ENCODE data around the gene EPB41L3.

Gene EPB41L3

GRCh38 chr18:5395860-5396448 is 147.8 kb downstream of the EPB41L3 start:
- no peak for DNase-seq

GRCh38 chr18:5393779-5394178 is 150.0 kb downstream of the EPB41L3 start:
- no peak for DNase-seq

DNA sequence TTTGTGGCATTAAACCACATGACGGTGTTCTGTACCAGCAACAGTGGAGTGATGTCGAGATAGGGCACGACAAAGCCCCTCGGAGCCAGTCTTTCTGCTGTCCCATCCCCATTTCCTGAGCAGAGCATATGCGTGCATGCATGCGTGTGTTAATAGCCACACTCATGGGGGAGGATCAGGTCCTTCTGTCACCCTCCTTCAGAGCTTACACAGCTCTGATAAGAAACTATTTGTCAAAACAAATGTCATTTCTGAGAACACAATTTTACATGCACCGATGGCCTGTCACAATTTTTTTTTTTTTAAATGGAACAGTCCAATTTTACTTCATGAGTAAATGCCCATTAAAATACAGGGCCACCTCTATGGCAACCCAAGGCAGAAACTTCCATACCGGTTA is 152.4 kb downstream of the EPB41L3 start:
- no peak for DNase-seq

DNA sequence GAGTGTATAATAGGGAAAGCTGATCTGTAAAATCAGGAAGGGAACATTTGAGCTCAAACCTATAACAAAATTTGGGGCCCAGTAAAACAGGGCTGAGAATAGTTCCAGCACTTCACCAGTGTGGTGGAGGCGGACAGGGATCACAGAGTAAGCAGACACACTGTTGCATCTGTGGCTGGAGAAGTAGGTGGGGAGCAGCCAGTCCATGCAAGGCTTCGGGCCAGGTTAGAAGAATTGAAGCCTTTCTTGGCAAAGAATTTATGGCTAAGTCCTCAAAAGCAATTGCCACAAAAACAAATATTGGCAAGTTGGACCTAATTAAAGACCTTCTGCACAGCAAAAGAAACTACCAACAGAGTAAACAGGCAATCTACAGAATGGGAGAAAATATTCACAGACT is 154.4 kb downstream of the EPB41L3 start:
- DNase-seq = no peak

DNA sequence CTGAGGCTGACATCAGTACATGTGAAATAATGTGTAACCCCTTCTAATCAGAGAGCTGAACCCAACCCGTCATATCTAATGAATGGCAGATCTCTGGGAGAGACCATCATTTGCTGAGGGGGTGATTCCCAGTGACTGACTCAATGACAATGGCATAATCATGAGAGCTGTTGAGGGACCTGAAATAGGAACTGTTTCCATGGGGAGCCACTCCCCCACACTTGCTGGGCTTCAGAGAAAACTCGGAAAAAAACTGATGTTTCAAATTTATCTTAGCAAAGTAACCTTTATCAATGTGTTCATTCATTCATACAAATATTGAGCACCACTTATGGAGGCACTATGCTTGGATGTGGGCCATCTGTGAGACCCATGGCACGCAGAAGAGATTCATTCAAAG is 154.9 kb downstream of the EPB41L3 start:
- no peak for DNase-seq

DNA sequence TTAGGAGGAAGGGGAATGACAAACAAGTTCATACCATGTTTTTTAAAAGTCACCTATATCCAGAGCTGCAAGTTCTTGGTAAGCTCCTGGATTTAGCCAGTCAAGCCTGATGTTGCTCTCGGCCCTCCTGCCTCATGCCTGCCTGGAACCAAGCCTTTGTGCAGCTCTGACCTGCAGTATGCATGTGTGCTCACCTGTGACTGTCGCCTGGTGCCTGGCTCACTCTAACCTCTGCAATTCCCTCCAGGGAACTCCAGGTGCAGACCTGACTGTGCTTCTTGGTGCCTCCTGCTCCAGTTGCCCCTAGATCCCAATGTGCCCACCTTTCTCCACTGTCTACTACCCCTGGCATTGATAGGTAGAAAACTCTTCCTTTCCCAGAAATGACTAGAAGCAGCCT is 163.2 kb downstream of the EPB41L3 start:
- DNase-seq = no peak

GRCh38 chr18:5376986-5377385 is 166.8 kb downstream of the EPB41L3 start:
- DNase-seq = no peak

- no peak for DNase-seq
Measured at GRCh38 chr18:5370332-5370731, 173.5 kb downstream of the EPB41L3 start.

DNA sequence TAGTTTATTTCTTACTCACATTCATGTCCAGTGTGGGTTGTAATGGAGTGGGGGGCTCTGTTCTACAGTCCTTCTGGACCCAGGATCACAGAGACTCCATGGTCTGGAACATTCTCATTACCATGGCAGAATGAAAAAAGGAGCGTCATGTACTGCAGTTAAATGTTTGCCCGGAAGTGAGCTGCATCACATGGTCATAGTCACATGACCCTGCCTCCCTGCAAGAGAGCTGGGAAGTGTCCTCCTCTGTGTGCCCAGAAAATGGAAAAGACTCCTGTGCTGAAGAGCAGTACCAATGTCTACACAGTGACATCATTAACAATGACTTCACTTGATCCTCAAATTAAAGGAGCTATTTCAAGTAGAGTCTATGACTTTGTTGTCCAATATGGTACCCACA is 174.3 kb downstream of the EPB41L3 start:
- no peak for DNase-seq

- no peak for DNase-seq
Measured at GRCh38 chr18:5365443-5365842, 178.4 kb downstream of the EPB41L3 start.

DNA sequence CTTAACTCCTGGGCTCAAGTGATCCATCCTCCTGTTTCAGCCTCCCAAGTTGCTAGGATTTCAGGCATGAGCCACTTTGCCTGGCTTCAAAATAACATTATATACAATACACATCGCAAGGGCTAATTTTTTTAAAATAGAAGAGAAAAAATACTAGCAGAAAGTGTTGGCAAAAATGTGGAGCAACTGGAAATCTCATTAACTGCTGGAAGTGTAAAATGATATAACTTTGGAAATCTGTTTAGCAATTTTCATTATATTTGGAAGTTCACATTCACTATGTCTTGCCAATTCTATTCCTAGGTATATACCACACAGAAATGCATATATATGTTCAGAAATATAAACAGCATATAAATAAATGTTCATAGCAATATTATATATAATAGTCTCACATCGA is 193.2 kb downstream of the EPB41L3 start:
- no peak for DNase-seq

Measured in NK-92 treated with Interleukin-12 subunit alpha and Interleukin-12 subunit beta, amount 100 ng/mL, for 24 hours (cell line).